ENCODE data around the gene FMNL2.

DNA sequence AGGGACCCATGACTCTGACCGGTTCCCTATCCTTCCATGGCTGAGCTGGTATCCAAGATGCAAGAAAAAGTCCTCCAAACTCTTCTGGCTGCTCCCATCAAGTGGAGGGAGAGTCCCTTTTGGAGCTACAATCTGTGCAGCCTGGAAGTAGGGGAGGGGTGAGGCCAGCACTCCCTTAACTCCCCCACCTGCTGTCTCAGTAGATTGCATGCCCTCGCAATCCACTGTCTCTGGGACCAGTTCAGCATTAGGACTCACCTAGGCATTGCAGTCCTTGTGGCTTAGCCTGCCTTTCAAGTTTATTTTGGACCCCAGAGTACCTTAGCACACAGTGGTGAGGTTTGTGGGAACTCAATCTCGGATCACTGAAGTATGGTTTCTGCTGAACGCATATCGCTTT, 14.2 kb upstream of the FMNL2 start:
- TF ChIP-seq EZH2 (IDR thresholded peaks at IDR 0.05; ENCODE audit: borderline replicate concordance, low read depth, low read length, severe bottlenecking), result no peak
- TF ChIP-seq, protein P1, sequence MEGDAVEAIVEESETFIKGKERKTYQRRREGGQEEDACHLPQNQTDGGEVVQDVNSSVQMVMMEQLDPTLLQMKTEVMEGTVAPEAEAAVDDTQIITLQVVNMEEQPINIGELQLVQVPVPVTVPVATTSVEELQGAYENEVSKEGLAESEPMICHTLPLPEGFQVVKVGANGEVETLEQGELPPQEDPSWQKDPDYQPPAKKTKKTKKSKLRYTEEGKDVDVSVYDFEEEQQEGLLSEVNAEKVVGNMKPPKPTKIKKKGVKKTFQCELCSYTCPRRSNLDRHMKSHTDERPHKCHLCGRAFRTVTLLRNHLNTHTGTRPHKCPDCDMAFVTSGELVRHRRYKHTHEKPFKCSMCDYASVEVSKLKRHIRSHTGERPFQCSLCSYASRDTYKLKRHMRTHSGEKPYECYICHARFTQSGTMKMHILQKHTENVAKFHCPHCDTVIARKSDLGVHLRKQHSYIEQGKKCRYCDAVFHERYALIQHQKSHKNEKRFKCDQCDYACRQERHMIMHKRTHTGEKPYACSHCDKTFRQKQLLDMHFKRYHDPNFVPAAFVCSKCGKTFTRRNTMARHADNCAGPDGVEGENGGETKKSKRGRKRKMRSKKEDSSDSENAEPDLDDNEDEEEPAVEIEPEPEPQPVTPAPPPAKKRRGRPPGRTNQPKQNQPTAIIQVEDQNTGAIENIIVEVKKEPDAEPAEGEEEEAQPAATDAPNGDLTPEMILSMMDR (IDR thresholded peaks at IDR 0.05; ENCODE audit: borderline replicate concordance, extremely low read depth, low read length, poor library complexity, severe bottlenecking), result no peak
